Endothelial cell of umbilical vein (primary cell): ENCODE data around the gene HHATL. TPM values are rescaled to one million over a fixed set of nuclear protein-coding genes. Genes with fewer than 3 reads are reported as not detected.

Experiments used
- BruUV-seq: library from RNA; stranded (reverse); fragments of 400-500 nt; replicated peaks from 2 replicates; lab custom pipeline; 2021; lab: Mats Ljungman, UMichigan
- CTCF ChIA-PET: fragments of 300-600, 350-600 bp; sonication (Branson Sonifier 250); formaldehyde crosslinking; loops from one replicate; lab custom pipeline; 2021; ENCODE audit warnings: antibody characterized with exemption, inconsistent platforms; lab: Charles Lee
- POLR2A ChIA-PET: fragments of 300-600, 350-600 bp; sonication (Branson Sonifier 250); formaldehyde crosslinking; loops from one replicate; lab custom pipeline; 2021; ENCODE audit warnings: antibody characterized with exemption, inconsistent platforms; lab: Charles Lee
- DNase-seq: peaks from one replicate; pipeline ENCODE4 v3.0.0-alpha.2; 2011; ENCODE audit warnings: low read depth, low spot score
- FAIRE-seq: peaks from 2 replicates; lab custom pipeline; 2011; peaks lifted over from hg19 to GRCh38; lab: Jason Lieb, UNC
- H2AFZ ChIP-seq: 2 replicates; pipeline ENCODE4 v1.6.0; 2012; ENCODE audit warnings: low read depth, low read length, control low read depth, inconsistent platforms
- H3K27ac ChIP-seq: 2 replicates; pipeline ENCODE4 v1.5.1; 2011; ENCODE audit warnings: low read depth, mild to moderate bottlenecking, control low read depth, low read length, moderate library complexity; ENCODE audit not compliant: insufficient read depth
- H3K27me3 ChIP-seq, 2 experiments: 2 replicates each; pipeline versions ENCODE4 v1.6.0 to v1.6.1; 2011; ENCODE audit warnings: low read length in 2 of 2, mixed read lengths in 1 of 2; ENCODE audit not compliant: control insufficient read depth in 2 of 2, insufficient read depth in 2 of 2
- H3K36me3 ChIP-seq, 2 experiments: 2 replicates in 1 of 2; 3 replicates in 1 of 2; pipeline ENCODE4 v1.5.1; 2011; ENCODE audit warnings: low read length in 2 of 2, mild to moderate bottlenecking in 1 of 2, moderate library complexity in 1 of 2; ENCODE audit not compliant: control insufficient read depth in 2 of 2, insufficient read depth in 2 of 2; ENCODE audit errors: extremely low read depth in 1 of 2
- H3K4me1 ChIP-seq: 3 replicates; pipeline ENCODE4 v1.5.1; 2011; ENCODE audit warnings: mild to moderate bottlenecking, low read length; ENCODE audit not compliant: control insufficient read depth, insufficient read depth; ENCODE audit errors: extremely low read depth
- H3K4me2 ChIP-seq: 2 replicates; pipeline ENCODE4 v1.6.1; 2011; ENCODE audit warnings: low read length, control low read depth, mixed read lengths; ENCODE audit not compliant: insufficient read depth
- H3K4me3 ChIP-seq, 3 experiments: fragments of 200-600 bp in 1 of 3; sonication (generic), shearing (Covaris generic) in 1 of 3; replicated peaks in 1 of 3; 2 replicates each; pipeline ENCODE4 v1.5.1; 2011 to 2016; ENCODE audit warnings: control low read depth in 3 of 3, low read length in 3 of 3, mild to moderate bottlenecking in 2 of 3, inconsistent platforms in 1 of 3, low read depth in 1 of 3, moderate library complexity in 1 of 3; ENCODE audit not compliant: insufficient read depth in 1 of 3
- H3K79me2 ChIP-seq: 2 replicates; pipeline ENCODE4 v1.6.0; 2012; ENCODE audit warnings: low read length, inconsistent platforms; ENCODE audit not compliant: control insufficient read depth, insufficient read depth
- H3K9ac ChIP-seq: replicated peaks from 2 replicates; pipeline ENCODE3; 2011; ENCODE audit warnings: low read length, control low read depth; ENCODE audit not compliant: insufficient read depth; ENCODE audit errors: extremely low read depth
- H3K9me1 ChIP-seq: replicated peaks from 3 replicates; pipeline ENCODE4 v1.6.0; 2011; ENCODE audit warnings: mild to moderate bottlenecking, low read length; ENCODE audit not compliant: control insufficient read depth, insufficient read depth; ENCODE audit errors: extremely low read depth
- H3K9me3 ChIP-seq: replicated peaks from 2 replicates; pipeline ENCODE4 v1.5.1; 2012; ENCODE audit warnings: low read length, inconsistent platforms; ENCODE audit not compliant: control insufficient read depth, insufficient read depth
- H4K20me1 ChIP-seq: replicated peaks from 2 replicates; pipeline ENCODE3; 2011; ENCODE audit warnings: mild to moderate bottlenecking, low read length; ENCODE audit not compliant: control insufficient read depth, insufficient read depth; ENCODE audit errors: extremely low read depth
- CTCF ChIP-seq, 2 donors: IDR thresholded peaks; 1 replicate in 1 of 2; 2 replicates in 1 of 2; pipeline ENCODE4 v1.5.1; 2011; ENCODE audit warnings: low read length in 2 of 2, mild to moderate bottlenecking in 2 of 2, moderate library complexity in 2 of 2, control low read depth in 1 of 2, inconsistent platforms in 1 of 2, low read depth in 1 of 2; ENCODE audit not compliant: insufficient read depth in 1 of 2; ENCODE audit errors: extremely low read depth in 1 of 2
- EZH2 ChIP-seq: IDR thresholded peaks from 2 replicates; pipeline ENCODE4 v1.6.1; 2012; ENCODE audit warnings: borderline replicate concordance, low read depth, mild to moderate bottlenecking, moderate library complexity, low read length, inconsistent platforms; ENCODE audit not compliant: severe bottlenecking
- FOS ChIP-seq: IDR thresholded peaks from 2 replicates; pipeline ENCODE4 v1.6.1; 2011; ENCODE audit warnings: mild to moderate bottlenecking, low read length, moderate library complexity, borderline replicate concordance; ENCODE audit not compliant: insufficient read depth
- GATA2 ChIP-seq: IDR thresholded peaks from 2 replicates; pipeline ENCODE4 v1.7.0; 2011; ENCODE audit warnings: low read depth, mild to moderate bottlenecking, moderate library complexity, mixed read lengths, low read length; ENCODE audit not compliant: insufficient read length, insufficient read depth
- JUN ChIP-seq: IDR thresholded peaks from 2 replicates; pipeline ENCODE4 v1.6.1; 2011; ENCODE audit warnings: borderline replicate concordance, low read depth; ENCODE audit not compliant: insufficient read length, insufficient read depth
- MAX ChIP-seq: IDR thresholded peaks from 2 replicates; pipeline ENCODE4 v1.6.1; 2011; ENCODE audit not compliant: insufficient read depth, insufficient read length
- MYC ChIP-seq: IDR thresholded peaks from one replicate; pipeline ENCODE4 v1.6.1; 2011; ENCODE audit warnings: mild to moderate bottlenecking, low read depth, low read length
- POLR2A ChIP-seq: IDR thresholded peaks from 2 replicates; pipeline ENCODE4 v1.6.1; 2012; ENCODE audit warnings: low read depth, mild to moderate bottlenecking, control low read depth, low read length
- POLR2AphosphoS5 ChIP-seq: IDR thresholded peaks from 2 replicates; pipeline ENCODE4 v1.6.1; 2012; ENCODE audit warnings: low read depth, mild to moderate bottlenecking, control low read depth, low read length, moderate library complexity; ENCODE audit not compliant: insufficient read depth
- dilution Hi-C: fragments of 300-500 bp; cut with MboI; formaldehyde crosslinking; loops from one replicate; pipeline ENCODE4 v1.15.0; 2019; ENCODE audit warnings: low sequenced_read_pairs; ENCODE audit not compliant: extremely low pct_ligation_motif_present
- intact Hi-C: fragments of 100-400 bp; cut with micrococcal nuclease; formaldehyde crosslinking; loops from one replicate; pipeline ENCODE4 v1.10.0; 2022
- polyA plus RNA-seq, 4 experiments: library from polyadenylated mRNA; depleted of rRNA in 3 of 4; stranded (reverse) in 3 of 4; unstranded in 1 of 4; fragments of >200 nt; gene quantifications; 2 replicates each; pipeline versions ENCODE4 v1.2.1 to v1.2.3, GENCODE V29; 2011 to 2012; ENCODE audit warnings: missing spikeins in 1 of 4
- total RNA-seq: library from RNA; stranded (reverse); gene quantifications from 2 replicates; pipeline ENCODE4 v1.2.3, GENCODE V29; 2021

Gene HHATL
- total and polyA plus RNA-seq, 2 donors (not counting 3 experiments of a cell fraction or from before 2014, with no cell fraction given) = not detected

GRCh38 chr3:42711491-42712343 lies 9.1 kb upstream of the HHATL start:
- no peak for FAIRE-seq
- no peaks in the 10 kb centered on the region for H3K4me1 ChIP-seq
- BruUV-seq = no TSS peak
- no peaks in the 10 kb centered on the region for H4K20me1 ChIP-seq
- H3K4me3 ChIP-seq = no peak overlapping the region
- CTCF ChIA-PET = interaction anchor here (0.6 to 2.2 kb wide), 4 partner anchors 12 to 181 kb away, joined by 3 to 9 read pairs (median 6); no protein-coding TSS in a partner anchor
- H3K27me3 ChIP-seq = peaks cover 0 to 5% of the 10 kb centered on the region in 2 experiments
- H3K4me2 ChIP-seq = no peak overlapping the region
- DNase-seq = no peak
- TF ChIP-seq MAX (no peak), MYC (no peak), FOS (no peak), POLR2A (no peak), EZH2 (no peak), GATA2 (no peak), POLR2AphosphoS5 (no peak), CTCF (IDR thresholded peaks at IDR 0.05; ENCODE audit: extremely low read depth in 1 of 2, insufficient read depth in 1 of 2, low read depth in 1 of 2, low read length in 2 of 2) (no peak), JUN (no peak)
- H3K36me3 ChIP-seq = no peaks in the 10 kb centered on the region
- H3K9me1 ChIP-seq = no peaks in the 10 kb centered on the region
- H3K79me2 ChIP-seq = no peaks in the 10 kb centered on the region
- intact Hi-C loops = no loop called here
- H3K27ac ChIP-seq = no peak overlapping the region
- dilution Hi-C loops = no loop called here
- POLR2A ChIA-PET = no interaction called here
- H2AFZ ChIP-seq = no peak overlapping the region
- H3K9ac ChIP-seq = no peak overlapping the region
- no peaks in the 10 kb centered on the region for H3K9me3 ChIP-seq
